ENCODE measurements around the gene SNAPC4.

- TF ChIP-seq, protein P1, sequence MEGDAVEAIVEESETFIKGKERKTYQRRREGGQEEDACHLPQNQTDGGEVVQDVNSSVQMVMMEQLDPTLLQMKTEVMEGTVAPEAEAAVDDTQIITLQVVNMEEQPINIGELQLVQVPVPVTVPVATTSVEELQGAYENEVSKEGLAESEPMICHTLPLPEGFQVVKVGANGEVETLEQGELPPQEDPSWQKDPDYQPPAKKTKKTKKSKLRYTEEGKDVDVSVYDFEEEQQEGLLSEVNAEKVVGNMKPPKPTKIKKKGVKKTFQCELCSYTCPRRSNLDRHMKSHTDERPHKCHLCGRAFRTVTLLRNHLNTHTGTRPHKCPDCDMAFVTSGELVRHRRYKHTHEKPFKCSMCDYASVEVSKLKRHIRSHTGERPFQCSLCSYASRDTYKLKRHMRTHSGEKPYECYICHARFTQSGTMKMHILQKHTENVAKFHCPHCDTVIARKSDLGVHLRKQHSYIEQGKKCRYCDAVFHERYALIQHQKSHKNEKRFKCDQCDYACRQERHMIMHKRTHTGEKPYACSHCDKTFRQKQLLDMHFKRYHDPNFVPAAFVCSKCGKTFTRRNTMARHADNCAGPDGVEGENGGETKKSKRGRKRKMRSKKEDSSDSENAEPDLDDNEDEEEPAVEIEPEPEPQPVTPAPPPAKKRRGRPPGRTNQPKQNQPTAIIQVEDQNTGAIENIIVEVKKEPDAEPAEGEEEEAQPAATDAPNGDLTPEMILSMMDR (conservative IDR thresholded peaks at IDR 0.05; ENCODE audit: low read depth, low read length) = no peak
- TF ChIP-seq EZH2 (IDR thresholded peaks at IDR 0.05; ENCODE audit: low read length, unreplicated experiment) = no peak
Observed at GRCh38 chr9:136391737-136392537, 8.0 kb downstream of the SNAPC4 start.
